Activated naive CD4-positive, alpha-beta T cell treated with anti-CD3 and anti-CD28 coated beads for 36 hours (primary cell): Measurements from ENCODE around the gene ATP8B3. TPM values are rescaled to one million over a fixed set of nuclear protein-coding genes. Genes with fewer than 3 reads are reported as not detected.

Experiments used
- CTCF ChIA-PET: fragments of 350-600 bp; sonication (Branson Sonifier 250); formaldehyde crosslinking; loops from one replicate; lab custom pipeline; 2021; ENCODE audit warnings: antibody characterized with exemption; lab: Charles Lee
- DNase-seq: peaks from one replicate; pipeline ENCODE4 v3.0.0-alpha.2; 2020
- H3K27ac Mint-ChIP-seq: one replicate; pipeline ENCODE4 v1.8.0; 2021; ENCODE audit warnings: mild to moderate bottlenecking, mixed read lengths
- H3K27me3 Mint-ChIP-seq: one replicate; pipeline ENCODE4 v1.8.0; 2021; ENCODE audit warnings: low read depth, mixed read lengths
- H3K36me3 Mint-ChIP-seq: one replicate; pipeline ENCODE4 v1.8.0; 2021; ENCODE audit warnings: low read depth, mixed read lengths
- H3K4me1 Mint-ChIP-seq: one replicate; pipeline ENCODE4 v1.8.0; 2021; ENCODE audit warnings: low read depth, mixed read lengths
- H3K4me3 Mint-ChIP-seq: one replicate; pipeline ENCODE4 v1.8.0; 2021; ENCODE audit warnings: mild to moderate bottlenecking, moderate library complexity, mixed read lengths
- H3K9me3 Mint-ChIP-seq: one replicate; pipeline ENCODE4 v1.8.0; 2021; ENCODE audit warnings: mixed read lengths
- intact Hi-C: fragments of 100-400 bp; cut with micrococcal nuclease; formaldehyde crosslinking; loops from one replicate; pipeline ENCODE4 v1.15.1; 2023
- total RNA-seq, 2 experiments: library from RNA; stranded (reverse); gene quantifications; one replicate each; pipeline ENCODE4 v1.2.3, GENCODE V29; 2021

ATP8B3 gene
- total RNA-seq, 2 experiments from 2014 or later, result 6.1 to 8.4 TPM

GRCh38 chr19:1752009-1752756 lies 59.9 kb downstream of the ATP8B3 start:
- peaks cover 53% of the 10 kb centered on the region for H3K27me3 Mint-ChIP-seq
- CTCF ChIA-PET, result interaction anchor here (0.6 to 1.2 kb wide), 2 partner anchors 12 to 15 kb away, joined by 3 to 4 read pairs; no protein-coding TSS in a partner anchor
- H3K27ac Mint-ChIP-seq, result no peak overlapping the region
- no peaks in the 10 kb centered on the region for H3K9me3 Mint-ChIP-seq
- intact Hi-C loops, result no loop called here
- peaks cover 24% of the 10 kb centered on the region for H3K4me1 Mint-ChIP-seq
- DNase-seq, result no peak
- H3K4me3 Mint-ChIP-seq, result no peak overlapping the region
- no peaks in the 10 kb centered on the region for H3K36me3 Mint-ChIP-seq

DNA sequence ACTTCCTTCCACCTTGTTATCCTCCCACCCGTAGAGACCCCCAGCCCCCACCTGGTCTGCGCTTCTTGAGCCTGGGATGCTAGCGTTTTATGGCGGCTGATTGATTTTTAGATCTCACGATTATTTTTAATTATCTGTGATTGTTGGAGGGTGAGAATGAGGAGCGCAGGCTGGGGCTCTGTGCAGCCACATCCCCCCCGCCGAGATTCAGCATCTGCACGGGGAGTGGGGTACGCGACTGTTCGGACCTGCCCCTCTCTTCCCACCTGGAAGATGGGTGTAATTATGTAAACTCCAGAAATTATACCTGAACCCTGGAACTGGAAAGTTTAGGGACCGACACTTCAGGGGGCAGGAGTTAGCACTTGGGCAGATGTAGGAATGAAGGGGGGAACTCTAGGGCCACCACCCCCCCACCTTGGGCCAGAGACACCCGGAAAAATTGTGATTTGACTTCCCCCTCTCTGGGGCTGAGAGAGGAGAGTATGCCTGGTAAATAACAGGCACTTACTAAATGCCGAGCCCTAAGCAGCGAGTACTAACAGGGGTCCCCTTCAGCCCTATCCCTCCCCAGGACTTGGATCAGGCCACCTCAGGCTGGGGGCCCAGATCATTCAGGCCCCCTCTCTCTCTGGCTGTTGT lies 60.6 kb downstream of the ATP8B3 start:
- Mint-ChIP-seq H3K4me1 (peaks cover 20% of the 10 kb centered on the region), H3K36me3 (no peaks in the 10 kb centered on the region), H3K27ac (no peak overlapping the region), H3K27me3 (peaks cover 53% of the 10 kb centered on the region), H3K4me3 (no peak overlapping the region), H3K9me3 (no peaks in the 10 kb centered on the region)
- DNase-seq, result no peak
- CTCF ChIA-PET, result interaction anchor here (1.1 to 1.2 kb wide), 2 partner anchors 13 to 15 kb away, joined by 3 read pairs; no protein-coding TSS in a partner anchor
- intact Hi-C loops, result no loop called here

DNA sequence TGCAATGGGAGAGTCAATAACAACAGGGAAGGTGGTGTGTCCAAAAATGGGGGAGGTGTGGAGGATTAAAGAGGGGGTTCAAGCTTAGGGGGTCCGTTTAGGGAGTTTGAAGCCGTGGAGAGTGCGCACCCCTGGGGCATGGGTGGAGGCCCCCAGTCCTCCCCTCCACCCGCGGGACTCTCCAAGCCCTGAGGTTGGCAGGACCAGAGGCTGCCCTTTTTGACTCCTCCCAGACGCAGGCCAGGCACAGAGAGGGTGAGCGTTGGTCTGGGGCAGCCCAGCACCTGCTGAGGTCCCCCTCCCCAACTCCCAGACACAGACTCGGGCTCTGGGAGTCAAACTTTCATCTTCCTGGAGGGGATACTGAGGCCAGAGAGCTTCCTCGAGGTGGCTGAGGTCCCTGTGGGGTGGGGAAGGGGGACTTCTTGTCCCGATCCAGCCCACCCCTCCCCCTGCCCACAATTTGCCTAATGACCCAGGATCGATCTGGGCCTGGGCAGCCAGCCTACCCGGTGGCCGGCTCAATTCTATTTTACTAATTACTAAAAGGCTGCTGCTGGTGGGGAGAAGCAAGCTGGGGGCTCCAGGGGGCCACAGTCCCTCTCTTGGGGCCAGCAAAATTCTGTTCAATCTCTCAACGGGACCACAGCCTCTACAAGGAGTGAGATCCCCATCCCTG lies 61.6 kb downstream of the ATP8B3 start:
- intact Hi-C loops, result no loop called here
- H3K27me3 Mint-ChIP-seq, result peaks cover 48% of the 10 kb centered on the region

GRCh38 chr19:1749373-1750342 lies 62.4 kb downstream of the ATP8B3 start:
- H3K27ac Mint-ChIP-seq, result no peak overlapping the region
- peaks cover 45% of the 10 kb centered on the region for H3K27me3 Mint-ChIP-seq
- no peak overlapping the region for H3K4me3 Mint-ChIP-seq
- peaks cover 18% of the 10 kb centered on the region for H3K4me1 Mint-ChIP-seq
- no peak for DNase-seq
- CTCF ChIA-PET, result interaction anchor here (1.1 kb wide), 1 partner anchor 17 kb away, joined by 3 read pairs; no protein-coding TSS in a partner anchor
- no peaks in the 10 kb centered on the region for H3K9me3 Mint-ChIP-seq
- intact Hi-C loops, result no loop called here
- no peaks in the 10 kb centered on the region for H3K36me3 Mint-ChIP-seq

More for the DNA sequence above, 61.6 kb downstream of the ATP8B3 start:
- Mint-ChIP-seq H3K27ac (no peak overlapping the region), H3K4me1 (peaks cover 19% of the 10 kb centered on the region), H3K9me3 (no peaks in the 10 kb centered on the region), H3K36me3 (no peaks in the 10 kb centered on the region), H3K4me3 (no peak overlapping the region)
- CTCF ChIA-PET, result interaction anchor here (0.9 to 1.2 kb wide), 3 partner anchors 14 to 78 kb away, joined by 3 read pairs; no protein-coding TSS in a partner anchor
- DNase-seq, result no peak

GRCh38 chr19:1748873-1749341 lies 63.2 kb downstream of the ATP8B3 start:
- peaks cover 43% of the 10 kb centered on the region for H3K27me3 Mint-ChIP-seq

DNA sequence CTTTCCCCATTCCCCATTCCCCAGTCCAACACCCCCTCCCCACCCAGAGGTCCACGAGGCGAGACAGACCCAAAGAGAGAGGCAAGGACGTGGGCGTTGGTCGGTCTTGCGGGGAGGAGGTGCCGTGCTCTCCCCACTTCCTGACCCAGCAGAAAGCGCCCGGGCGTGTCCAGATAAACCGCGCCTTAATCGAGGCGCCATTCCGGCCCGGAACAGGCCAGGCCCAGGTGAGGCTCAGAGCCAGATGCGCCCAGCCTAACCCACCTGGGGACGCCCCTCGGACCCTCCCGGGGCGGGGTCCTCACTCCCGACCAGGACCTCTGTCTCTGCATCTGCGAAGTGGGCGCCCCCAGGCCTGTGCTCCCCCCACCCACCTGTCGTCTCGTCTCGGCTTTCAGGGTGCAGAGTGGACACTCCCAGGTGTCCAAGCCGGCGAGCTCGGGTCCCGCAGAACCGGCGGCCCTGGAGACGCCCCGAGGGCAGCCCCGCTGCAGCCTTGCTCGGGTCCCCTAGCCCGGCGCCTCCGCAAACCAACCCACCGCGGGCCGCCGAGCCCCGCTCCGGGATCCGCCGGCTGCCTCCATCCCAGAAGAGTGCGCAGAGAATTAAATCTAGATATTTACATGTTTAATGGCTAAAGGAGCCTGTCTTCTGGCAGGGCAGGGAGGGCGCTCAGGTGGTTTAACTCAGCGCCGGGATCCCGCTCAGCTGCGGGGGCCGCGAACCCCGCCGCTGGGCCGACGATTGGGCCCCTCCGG lies 63.8 kb downstream of the ATP8B3 start:
- Mint-ChIP-seq H3K36me3 (no peaks in the 10 kb centered on the region), H3K27me3 (peaks cover 43% of the 10 kb centered on the region), H3K27ac (no peak overlapping the region), H3K9me3 (no peaks in the 10 kb centered on the region), H3K4me1 (peaks cover 16% of the 10 kb centered on the region), H3K4me3 (no peak overlapping the region)
- no peak for DNase-seq
- CTCF ChIA-PET, result interaction anchor here (0.6 kb wide), 1 partner anchor 69 kb away, joined by 3 read pairs; no protein-coding TSS in a partner anchor
- intact Hi-C loops, result no loop called here

More at GRCh38 chr19:1748873-1749341, 63.2 kb downstream of the ATP8B3 start:
- Mint-ChIP-seq H3K4me3 (no peak overlapping the region), H3K27ac (no peak overlapping the region), H3K9me3 (no peaks in the 10 kb centered on the region), H3K4me1 (peaks cover 16% of the 10 kb centered on the region), H3K36me3 (no peaks in the 10 kb centered on the region)
- CTCF ChIA-PET, result no interaction called here
- no peak for DNase-seq
- intact Hi-C loops, result no loop called here

- H3K27me3 Mint-ChIP-seq, result peaks cover 43% of the 10 kb centered on the region
- H3K9me3 Mint-ChIP-seq, result no peaks in the 10 kb centered on the region
- no peaks in the 10 kb centered on the region for H3K36me3 Mint-ChIP-seq
- H3K27ac Mint-ChIP-seq, result no peak overlapping the region
- intact Hi-C loops, result no loop called here
- CTCF ChIA-PET, result interaction anchor here (0.6 kb wide), 1 partner anchor 68 kb away, joined by 3 read pairs; no protein-coding TSS in a partner anchor
- peak; percentile 59 for DNase-seq
- H3K4me3 Mint-ChIP-seq, result no peak overlapping the region
- peaks cover 13% of the 10 kb centered on the region for H3K4me1 Mint-ChIP-seq
These were observed 64.6 kb downstream of the ATP8B3 start for GRCh38 chr19:1747285-1748114.

DNA sequence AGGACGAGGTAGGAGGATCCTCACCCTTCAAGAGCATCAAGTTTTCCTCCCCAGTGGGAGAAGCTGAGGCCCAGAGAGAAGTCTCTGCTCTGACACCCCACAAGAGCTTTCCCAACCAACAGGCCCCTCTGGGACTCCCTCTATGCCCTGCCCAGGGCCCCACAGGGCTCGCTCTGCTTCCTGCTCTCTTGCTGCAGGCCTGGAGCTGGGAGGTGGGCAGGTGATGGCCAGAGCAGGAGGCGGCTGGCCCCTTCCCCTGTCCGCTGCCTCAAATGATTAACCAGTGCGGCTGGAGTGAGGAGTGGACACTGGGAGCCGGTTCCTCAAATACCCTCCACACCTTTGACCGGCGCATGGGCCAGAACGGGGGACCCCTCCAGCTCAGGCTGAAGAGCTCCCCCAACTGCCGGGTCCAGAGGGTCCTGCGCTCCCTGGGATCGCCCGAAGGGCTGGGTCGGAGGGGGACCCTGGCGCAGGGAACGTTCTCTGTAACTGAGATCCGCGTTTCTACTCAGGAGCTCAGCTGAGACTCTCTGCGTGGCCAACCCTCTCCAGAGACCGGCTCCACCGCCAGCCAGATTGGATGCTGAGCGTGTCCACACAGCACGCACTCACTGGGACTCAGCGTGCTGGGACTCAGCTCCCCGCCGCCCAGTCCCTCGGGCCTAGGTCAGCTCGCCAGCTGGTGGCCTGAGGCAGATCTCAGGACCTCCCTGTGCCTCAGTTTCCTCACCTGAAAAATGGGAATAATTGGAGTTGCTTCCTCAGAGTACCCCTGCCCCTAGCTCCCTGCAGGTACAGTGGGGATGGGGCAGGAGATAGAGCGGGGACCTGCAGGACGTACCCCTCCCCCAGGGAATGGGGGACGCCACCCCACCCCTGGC lies 65.4 kb downstream of the ATP8B3 start:
- DNase-seq, result no peak
- no peak overlapping the region for H3K4me3 Mint-ChIP-seq
- peaks cover 13% of the 10 kb centered on the region for H3K4me1 Mint-ChIP-seq
- H3K27ac Mint-ChIP-seq, result no peak overlapping the region
- intact Hi-C loops, result no loop called here
- peaks cover 41% of the 10 kb centered on the region for H3K27me3 Mint-ChIP-seq
- CTCF ChIA-PET, result interaction anchor here (0.6 kb wide), 1 partner anchor 25 kb away, joined by 5 read pairs; no protein-coding TSS in a partner anchor
- H3K36me3 Mint-ChIP-seq, result no peaks in the 10 kb centered on the region
- no peaks in the 10 kb centered on the region for H3K9me3 Mint-ChIP-seq

DNA sequence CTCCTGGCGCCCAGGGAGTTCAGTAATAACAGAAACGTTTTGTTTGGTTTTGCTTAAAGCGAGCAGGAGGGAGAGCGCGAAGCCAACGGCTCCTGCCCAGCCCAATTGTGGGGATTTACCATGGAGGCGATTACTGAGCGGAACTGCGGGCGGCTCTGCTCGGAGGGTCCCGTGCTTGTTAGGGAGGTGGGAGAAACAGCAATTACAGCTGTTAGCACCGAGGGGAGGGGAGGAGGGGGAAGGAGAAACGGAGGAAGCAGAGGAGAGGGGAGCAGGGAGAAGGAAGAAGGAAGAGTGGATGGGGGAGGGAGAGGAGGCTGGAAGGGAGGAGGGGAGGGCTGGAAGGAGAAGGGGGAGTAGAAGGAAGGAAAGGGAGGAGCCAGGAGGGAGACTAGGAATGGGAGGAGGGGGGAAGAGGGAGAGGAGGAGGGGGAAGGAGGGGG lies 66.5 kb downstream of the ATP8B3 start:
- no peak for DNase-seq
- no peaks in the 10 kb centered on the region for H3K9me3 Mint-ChIP-seq
- peaks cover 35% of the 10 kb centered on the region for H3K27me3 Mint-ChIP-seq
- H3K27ac Mint-ChIP-seq, result no peak overlapping the region
- intact Hi-C loops, result no loop called here
- no peak overlapping the region for H3K4me3 Mint-ChIP-seq
- H3K4me1 Mint-ChIP-seq, result peaks cover 13% of the 10 kb centered on the region
- no peaks in the 10 kb centered on the region for H3K36me3 Mint-ChIP-seq
- CTCF ChIA-PET, result interaction anchor here (0.6 kb wide), 1 partner anchor 24 kb away, joined by 5 read pairs; no protein-coding TSS in a partner anchor
